DMS153 treated with DMSO at 0.1 percent for 48 hours (cell line): ENCODE results near the gene KLF17.

Source experiments
- DNase-seq: peaks from one replicate; lab custom pipeline; 2025; ENCODE audit not compliant: unreplicated experiment; lab: John Stamatoyannopoulos, UW

The KLF17 gene

DNA sequence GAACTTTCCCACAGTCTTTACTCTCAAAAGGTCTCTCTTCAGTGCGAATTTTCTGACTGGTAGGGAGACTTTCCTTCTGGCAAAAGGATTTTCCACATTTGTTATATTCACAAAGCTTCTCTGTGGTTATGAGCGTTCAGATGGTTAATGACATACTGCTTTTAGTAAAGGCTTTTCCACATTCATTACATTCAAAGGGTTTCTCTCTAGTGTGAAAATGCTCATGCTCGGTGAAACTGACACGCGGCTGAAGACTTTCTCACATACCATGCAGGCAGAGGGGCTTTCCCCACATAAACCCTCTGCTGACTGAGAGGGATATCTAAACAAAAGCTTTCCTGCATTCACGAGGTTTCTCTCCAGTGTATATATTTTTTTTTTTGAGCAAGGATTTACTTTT is 32.7 kb downstream of the KLF17 start:
- DNase-seq: no peak

DNA sequence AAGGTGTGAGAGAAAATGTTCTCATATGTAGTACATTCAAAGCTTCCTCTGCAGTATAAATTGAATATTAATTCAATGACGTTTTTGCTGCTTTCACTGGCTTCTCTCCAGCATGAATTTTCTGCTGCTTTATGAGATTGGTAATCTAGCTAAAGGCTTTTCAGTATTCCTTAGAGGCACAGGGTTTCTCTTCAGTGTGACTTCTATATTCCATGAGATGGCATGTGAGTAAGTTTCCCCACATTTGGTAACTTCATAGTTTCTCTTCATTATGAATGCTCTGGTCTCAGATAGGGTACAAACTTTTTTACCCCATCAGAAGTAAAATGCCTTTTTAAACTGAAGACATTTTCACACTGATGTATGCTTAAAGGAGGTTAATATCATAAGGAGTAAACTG is 33.2 kb downstream of the KLF17 start:
- DNase-seq: no peak

DNA sequence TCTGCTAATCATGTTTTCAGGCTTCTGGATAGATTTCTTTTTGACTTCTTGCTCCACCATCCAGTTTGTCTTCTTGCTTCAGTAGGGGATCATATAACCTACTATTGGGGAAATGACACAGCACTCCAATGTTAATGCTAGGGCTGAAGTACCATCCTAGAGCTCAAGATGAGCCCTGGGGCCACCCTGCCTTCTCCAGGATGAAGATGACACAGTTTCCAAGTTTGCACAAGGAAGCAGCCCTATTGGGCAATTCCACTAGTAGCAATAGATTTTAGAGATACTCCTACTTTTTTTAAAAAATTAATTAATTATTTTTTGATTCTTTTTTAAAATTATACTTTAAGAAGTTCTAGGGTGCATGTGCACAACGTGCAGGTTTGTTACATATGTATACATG is 34.1 kb downstream of the KLF17 start:
- no peak for DNase-seq

DNA sequence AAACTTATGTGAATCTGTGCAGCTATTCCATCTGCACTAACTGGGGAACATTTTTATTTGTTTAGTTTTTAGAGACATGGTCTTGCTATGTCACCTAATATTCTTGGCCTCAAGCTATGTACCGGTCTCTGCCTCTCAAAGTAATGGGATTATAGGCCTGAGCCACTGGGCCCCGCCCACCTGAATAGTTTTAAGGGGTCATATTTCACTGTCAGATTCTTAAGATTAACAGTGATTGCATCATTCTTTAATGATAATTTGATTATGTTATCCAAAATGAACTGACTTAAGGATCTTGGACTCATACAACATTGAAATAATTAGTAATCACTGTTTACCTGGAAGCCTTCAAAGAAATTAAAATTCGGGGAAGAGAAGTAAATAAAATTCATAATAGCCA is 35.4 kb downstream of the KLF17 start:
- DNase-seq: no peak

DNA sequence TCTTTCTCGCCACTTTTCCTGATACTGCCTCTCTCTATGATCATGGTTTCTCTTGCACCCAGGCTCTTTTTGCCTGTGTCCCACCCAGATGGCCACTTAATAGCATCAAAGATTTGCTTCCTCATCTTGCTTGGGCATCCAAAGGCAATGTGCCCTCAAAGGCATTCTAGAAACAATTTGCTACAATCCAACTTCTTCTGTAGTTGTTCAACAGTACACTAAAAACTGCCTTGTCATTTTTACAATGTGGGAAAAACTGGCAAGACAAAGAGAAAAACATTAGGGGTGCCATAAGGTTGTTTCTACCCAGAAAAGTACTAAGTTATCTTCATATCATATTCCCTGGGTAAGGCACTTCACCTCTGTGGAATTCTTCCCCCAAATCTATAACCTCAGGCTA is 39.3 kb downstream of the KLF17 start:
- DNase-seq: no peak

DNA sequence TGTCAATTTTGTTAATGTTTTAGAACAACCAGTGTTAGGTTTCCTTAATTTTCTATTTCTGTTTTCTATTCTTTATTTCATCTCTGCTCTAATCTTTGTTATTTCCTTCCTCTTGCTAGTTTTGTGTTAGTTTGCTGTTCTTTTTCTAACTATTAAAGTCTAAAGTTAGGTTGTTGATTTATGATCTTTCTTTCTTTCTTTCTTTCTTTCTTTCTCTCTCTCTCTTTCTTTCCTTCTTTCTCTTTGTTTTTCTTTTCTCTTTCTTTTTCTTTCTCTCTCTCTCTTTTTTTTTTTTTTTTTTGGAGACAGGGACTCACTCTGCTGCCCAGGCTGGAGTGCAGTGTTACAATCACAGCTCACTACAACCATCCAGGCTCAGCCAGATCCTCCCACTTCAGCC is 40.2 kb downstream of the KLF17 start:
- no peak for DNase-seq

DNA sequence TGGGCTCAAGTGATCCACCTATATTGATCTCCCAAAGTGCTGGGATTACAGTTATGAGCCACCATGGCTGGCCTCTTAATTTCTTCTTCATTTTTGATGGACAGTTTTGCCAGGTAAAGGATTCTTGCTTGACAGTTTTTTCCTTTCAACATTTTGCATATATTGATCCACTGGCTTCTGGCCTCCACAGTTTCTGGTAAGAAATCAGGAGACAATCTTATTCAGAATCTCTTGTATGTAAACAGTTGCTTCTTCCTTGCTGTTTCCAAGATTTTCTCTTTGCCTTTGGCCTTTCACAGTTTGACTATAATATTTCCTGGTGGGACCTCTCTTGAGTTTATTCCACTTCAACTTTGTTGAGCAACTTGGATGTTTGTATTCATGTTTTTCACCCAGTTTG is 42.9 kb downstream of the KLF17 start:
- no peak for DNase-seq

DNA sequence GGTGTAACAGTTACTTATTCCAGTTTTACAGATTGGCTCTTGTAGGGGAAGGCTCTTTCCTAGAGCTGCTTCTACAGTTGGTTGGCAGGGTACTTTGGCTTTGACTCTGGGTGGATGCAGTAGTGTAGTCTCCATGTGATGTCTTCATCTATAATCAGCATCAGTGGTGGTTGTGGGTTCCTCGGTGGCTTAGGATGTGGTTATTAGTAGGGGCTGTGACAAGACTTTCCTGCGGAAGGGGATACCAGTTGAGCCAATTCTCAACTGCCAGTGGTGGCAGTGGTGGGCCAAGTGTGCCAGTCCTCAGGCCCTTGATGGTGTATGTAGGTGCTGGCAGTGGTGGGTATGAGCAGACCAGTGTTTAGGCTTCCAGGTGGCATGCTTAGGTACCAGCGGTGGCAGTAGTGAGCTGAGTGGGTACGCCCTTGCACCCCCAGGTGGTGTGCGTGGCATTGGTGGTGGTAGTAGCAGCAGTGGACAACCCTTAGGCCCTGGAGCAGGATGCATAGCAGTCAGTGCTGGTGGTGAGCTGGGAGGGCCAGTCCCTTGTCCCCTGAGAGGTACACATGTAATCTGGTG is 50.0 kb downstream of the KLF17 start:
- no peak for DNase-seq

DNA sequence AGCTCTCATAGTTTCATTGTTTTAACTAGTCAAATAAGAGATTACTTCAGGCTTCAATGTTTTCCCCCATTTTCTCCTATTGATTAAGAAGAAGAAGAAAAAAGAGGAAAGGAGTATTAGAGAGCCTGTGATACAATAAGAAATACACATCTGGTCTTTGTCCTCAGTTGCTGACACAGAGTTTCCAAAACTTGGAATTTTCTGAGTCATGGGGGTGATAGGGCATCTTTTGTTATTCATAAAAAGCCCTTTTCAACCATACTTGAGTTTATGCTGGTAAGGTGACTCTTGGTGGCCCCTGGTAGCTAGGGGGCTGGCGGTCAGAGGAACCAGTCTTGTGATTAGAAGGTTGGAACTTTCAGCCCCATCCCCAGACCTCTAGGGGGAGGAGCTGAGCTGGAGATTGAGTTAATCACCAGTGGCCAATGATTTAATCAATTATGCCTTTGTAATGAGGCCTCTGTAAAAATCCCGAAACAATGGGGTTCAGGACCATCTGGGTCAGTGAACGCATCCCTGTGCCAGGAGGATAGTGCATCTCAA is 51.7 kb downstream of the KLF17 start:
- no peak for DNase-seq

DNA sequence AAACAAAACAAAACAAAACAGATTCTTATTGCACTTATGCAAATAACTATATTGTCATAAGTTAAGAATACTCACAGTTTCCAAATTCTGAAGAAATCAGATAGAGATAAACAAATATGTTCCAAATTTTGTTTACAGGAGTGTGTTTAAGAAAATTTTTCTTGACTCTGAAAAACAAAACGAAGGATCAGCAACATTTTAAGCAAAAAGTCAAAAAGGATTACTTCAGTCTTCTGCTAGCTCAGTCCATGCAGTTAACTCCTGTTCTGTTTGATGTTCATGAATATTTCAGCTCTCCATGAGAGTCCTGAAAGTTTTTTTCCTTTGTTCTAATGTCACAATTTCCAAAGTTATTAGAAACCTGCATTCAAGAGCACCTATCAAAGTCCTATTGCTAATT is 56.0 kb downstream of the KLF17 start:
- DNase-seq: no peak
